Hepatocyte (in vitro differentiated cells): ENCODE results near the gene CITED1. TPM values are rescaled to one million over a fixed set of nuclear protein-coding genes. Genes with fewer than 3 reads are reported as not detected.

ENCODE experiments used
- DNase-seq: peaks from one replicate; pipeline ENCODE4 v3.0.0-alpha.2; 2016; ENCODE audit warnings: low spot score
- H2AFZ ChIP-seq: fragments of 200-600 bp; sonication (generic); 2 replicates; pipeline ENCODE4 v1.6.0; 2016; ENCODE audit warnings: antibody characterized with exemption, mild to moderate bottlenecking
- H3K27ac ChIP-seq: fragments of 200-600 bp; sonication (generic); 2 replicates; pipeline ENCODE4 v1.5.1; 2016; ENCODE audit warnings: mild to moderate bottlenecking
- H3K27me3 ChIP-seq: fragments of 200-600 bp; sonication (generic); 2 replicates; pipeline ENCODE4 v1.6.1; 2016
- H3K36me3 ChIP-seq: fragments of 200-600 bp; sonication (generic); replicated peaks from 2 replicates; pipeline ENCODE4 v1.5.1; 2016; ENCODE audit warnings: low read depth; ENCODE audit not compliant: insufficient read depth
- H3K4me1 ChIP-seq: fragments of 200-600 bp; sonication (generic); 2 replicates; pipeline ENCODE4 v1.5.1; 2016; ENCODE audit warnings: mild to moderate bottlenecking, moderate library complexity; ENCODE audit not compliant: insufficient read depth
- H3K4me2 ChIP-seq: fragments of 200-600 bp; sonication (generic); 2 replicates; pipeline ENCODE4 v1.6.0; 2016
- H3K4me3 ChIP-seq: fragments of 200-600 bp; sonication (generic); 2 replicates; pipeline ENCODE4 v1.5.1; 2016; ENCODE audit warnings: mild to moderate bottlenecking
- H3K79me2 ChIP-seq: fragments of 200-600 bp; sonication (generic); 2 replicates; pipeline ENCODE4 v1.6.0; 2017; ENCODE audit warnings: mild to moderate bottlenecking
- H3K9me2 ChIP-seq: fragments of 200-600 bp; sonication (generic); replicated peaks from 2 replicates; pipeline ENCODE4 v1.6.0; 2017; ENCODE audit warnings: mild to moderate bottlenecking; ENCODE audit not compliant: insufficient read depth
- H3K9me3 ChIP-seq: fragments of 200-600 bp; sonication (generic); 2 replicates; pipeline ENCODE4 v1.5.1; 2016; ENCODE audit warnings: low read depth, mild to moderate bottlenecking
- H4K20me1 ChIP-seq: fragments of 200-600 bp; sonication (generic); 2 replicates; pipeline ENCODE4 v1.6.0; 2016; ENCODE audit warnings: mild to moderate bottlenecking; ENCODE audit not compliant: insufficient read depth, poor library complexity, severe bottlenecking
- EZH2 ChIP-seq: fragments of 200-600 bp; sonication (generic); IDR thresholded peaks from 2 replicates; pipeline ENCODE4 v1.6.1; 2016; ENCODE audit warnings: antibody characterized with exemption, mild to moderate bottlenecking, borderline replicate concordance
- EZH2phosphoT487 ChIP-seq: fragments of 200-600 bp; sonication (generic); IDR thresholded peaks from one replicate; pipeline ENCODE4 v1.6.1; 2018; ENCODE audit warnings: antibody characterized with exemption, mild to moderate bottlenecking, low read depth, moderate library complexity; ENCODE audit not compliant: unreplicated experiment, severe bottlenecking
- WGBS: methylation state at CpG from one replicate; pipeline ENCODE4 v1.1.6; 2016; ENCODE audit warnings: low lambda C conversion rate; ENCODE audit errors: missing lambda C conversion rate; 5-methylcytosine and 5-hydroxymethylcytosine counted together
- polyA plus RNA-seq: library from polyadenylated mRNA; unstranded; fragments of >200 nt; fragmentation: Nextera tagmentation; extraction: Ambion mirVana; gene quantifications from 2 replicates; pipeline ENCODE4 v1.2.1, GENCODE V29; 2016
- total RNA-seq: library from RNA; depleted of rRNA; stranded (reverse); fragments of >200 nt; gene quantifications from 2 replicates; pipeline ENCODE4 v1.2.3, GENCODE V29; 2014
- TF ChIP-seq, protein P1 (sequence below): fragments of 200-600 bp; sonication (generic); IDR thresholded peaks from 2 replicates; pipeline ENCODE4 v1.5.1; 2016; ENCODE audit warnings: antibody characterized with exemption, mild to moderate bottlenecking; ENCODE audit not compliant: poor library complexity

Gene CITED1
- total and polyA plus RNA-seq, 2 experiments from 2014 or later: 2.9 TPM; not detected in 1

DNA sequence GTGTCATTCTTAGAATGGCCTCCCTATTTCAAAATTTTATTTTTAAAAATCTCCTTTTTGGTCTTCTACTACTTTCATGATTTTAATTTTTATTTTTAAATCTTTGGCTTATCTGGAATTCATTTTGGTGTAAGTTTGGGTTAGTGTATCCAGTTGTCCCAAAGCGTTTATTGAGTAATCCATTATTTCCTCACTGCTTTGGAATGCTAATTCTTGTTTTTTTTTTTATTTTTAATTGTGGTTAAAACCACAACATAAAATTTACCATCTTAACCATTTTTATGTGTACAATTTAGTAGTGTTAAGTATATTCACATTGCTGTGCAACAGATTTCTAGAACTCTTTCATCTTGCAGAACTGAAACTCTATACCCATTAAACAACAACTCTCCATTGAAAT is 8.7 kb downstream of the CITED1 start:
- Histone ChIP-seq H3K4me1 (no peaks in the 10 kb centered on the region), H3K36me3 (no peaks in the 10 kb centered on the region), H3K4me3 (no peak overlapping the region), H4K20me1 (no peaks in the 10 kb centered on the region), H3K9me2 (no peaks in the 10 kb centered on the region), H3K27me3 (no peaks in the 10 kb centered on the region), H3K4me2 (no peak overlapping the region), H2AFZ (no peak overlapping the region), H3K27ac (no peak overlapping the region), H3K79me2 (no peaks in the 10 kb centered on the region), H3K9me3 (no peaks in the 10 kb centered on the region)
- no peak for DNase-seq
- WGBS: 65% methylated on average over 1 of the region's 1 CpG
- TF ChIP-seq EZH2: no peak
- TF ChIP-seq, protein P1, sequence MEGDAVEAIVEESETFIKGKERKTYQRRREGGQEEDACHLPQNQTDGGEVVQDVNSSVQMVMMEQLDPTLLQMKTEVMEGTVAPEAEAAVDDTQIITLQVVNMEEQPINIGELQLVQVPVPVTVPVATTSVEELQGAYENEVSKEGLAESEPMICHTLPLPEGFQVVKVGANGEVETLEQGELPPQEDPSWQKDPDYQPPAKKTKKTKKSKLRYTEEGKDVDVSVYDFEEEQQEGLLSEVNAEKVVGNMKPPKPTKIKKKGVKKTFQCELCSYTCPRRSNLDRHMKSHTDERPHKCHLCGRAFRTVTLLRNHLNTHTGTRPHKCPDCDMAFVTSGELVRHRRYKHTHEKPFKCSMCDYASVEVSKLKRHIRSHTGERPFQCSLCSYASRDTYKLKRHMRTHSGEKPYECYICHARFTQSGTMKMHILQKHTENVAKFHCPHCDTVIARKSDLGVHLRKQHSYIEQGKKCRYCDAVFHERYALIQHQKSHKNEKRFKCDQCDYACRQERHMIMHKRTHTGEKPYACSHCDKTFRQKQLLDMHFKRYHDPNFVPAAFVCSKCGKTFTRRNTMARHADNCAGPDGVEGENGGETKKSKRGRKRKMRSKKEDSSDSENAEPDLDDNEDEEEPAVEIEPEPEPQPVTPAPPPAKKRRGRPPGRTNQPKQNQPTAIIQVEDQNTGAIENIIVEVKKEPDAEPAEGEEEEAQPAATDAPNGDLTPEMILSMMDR: no peak
- TF ChIP-seq EZH2phosphoT487: no peak

DNA sequence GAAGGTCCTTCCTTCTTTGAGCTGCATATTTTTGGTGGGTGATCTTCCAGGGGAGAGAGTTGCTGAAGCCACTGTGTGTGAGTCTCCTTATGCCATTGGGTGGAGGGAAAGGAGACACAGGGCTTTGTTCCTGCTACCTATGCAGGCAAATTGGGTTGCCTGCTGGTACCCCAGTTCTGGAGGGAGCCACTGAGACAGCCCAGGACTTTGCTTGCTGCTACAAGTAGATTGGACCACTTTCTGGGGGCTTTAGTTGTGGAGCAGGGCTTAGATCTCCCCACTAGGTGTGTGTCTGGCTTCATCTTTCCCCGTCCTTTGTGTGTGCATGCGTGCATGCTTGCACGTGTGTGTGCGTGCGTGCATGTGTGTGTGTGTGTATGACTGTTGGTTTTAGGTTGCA is 10.0 kb downstream of the CITED1 start:
- Histone ChIP-seq H3K79me2 (no peaks in the 10 kb centered on the region), H3K4me1 (no peaks in the 10 kb centered on the region), H3K27ac (no peak overlapping the region), H3K9me3 (no peaks in the 10 kb centered on the region), H4K20me1 (no peaks in the 10 kb centered on the region), H3K36me3 (no peaks in the 10 kb centered on the region), H2AFZ (no peak overlapping the region), H3K4me3 (no peak overlapping the region), H3K27me3 (no peaks in the 10 kb centered on the region), H3K9me2 (no peaks in the 10 kb centered on the region), H3K4me2 (no peak overlapping the region)
- 83% methylated on average over 5 of the region's 5 CpGs for WGBS
- TF ChIP-seq EZH2 (no peak), EZH2phosphoT487 (no peak)
- TF ChIP-seq, protein P1: no peak
- no peak for DNase-seq

DNA sequence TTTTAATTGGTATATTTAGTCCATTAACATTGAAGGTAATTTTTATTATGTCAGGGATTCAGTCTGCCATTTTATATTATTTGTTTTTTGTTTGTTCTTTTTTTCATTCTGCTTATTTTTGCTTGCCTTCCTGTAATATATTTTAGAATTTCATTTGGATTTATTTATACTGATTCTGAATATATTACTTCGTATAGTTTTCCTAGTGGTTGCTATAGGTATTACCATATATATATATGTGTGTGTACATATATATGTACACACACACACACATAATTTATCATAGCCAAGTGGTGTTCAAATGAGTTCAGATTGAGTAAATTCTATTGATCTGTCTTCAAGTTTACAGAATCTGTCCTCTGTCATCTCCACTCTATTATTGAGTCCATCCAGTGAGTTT is 11.2 kb downstream of the CITED1 start:
- Histone ChIP-seq H3K4me3 (no peak overlapping the region), H3K9me2 (no peaks in the 10 kb centered on the region), H3K27ac (no peak overlapping the region), H3K79me2 (no peaks in the 10 kb centered on the region), H3K4me1 (no peaks in the 10 kb centered on the region), H3K27me3 (no peaks in the 10 kb centered on the region), H3K9me3 (no peaks in the 10 kb centered on the region), H3K4me2 (no peak overlapping the region), H3K36me3 (no peaks in the 10 kb centered on the region), H2AFZ (no peak overlapping the region), H4K20me1 (no peaks in the 10 kb centered on the region)
- WGBS: 62% methylated on average over 1 of the region's 1 CpG
- DNase-seq: no peak
- no peak for TF ChIP-seq EZH2phosphoT487

DNA sequence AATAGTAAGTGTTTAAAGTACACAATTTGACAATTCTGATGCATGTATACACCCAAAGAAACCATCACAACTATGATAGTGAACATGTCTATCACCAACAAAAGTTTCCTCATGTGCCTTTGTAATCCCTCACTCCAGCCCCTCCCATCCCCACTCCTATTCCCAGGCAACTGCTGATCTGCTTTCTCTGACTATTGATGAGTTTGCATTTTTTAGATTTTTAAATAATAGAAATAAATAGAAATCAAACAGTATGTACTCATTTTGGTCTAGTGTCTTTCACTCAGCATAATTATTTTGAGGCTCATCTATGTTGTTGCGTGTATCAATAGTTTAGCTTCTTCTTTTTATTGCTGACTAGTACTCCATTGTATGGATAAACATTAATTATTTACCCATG is 23.4 kb downstream of the CITED1 start:
- Histone ChIP-seq H2AFZ (no peak overlapping the region), H3K27ac (no peak overlapping the region), H3K27me3 (no peaks in the 10 kb centered on the region), H3K9me2 (no peaks in the 10 kb centered on the region), H3K9me3 (no peaks in the 10 kb centered on the region), H4K20me1 (no peaks in the 10 kb centered on the region), H3K79me2 (no peaks in the 10 kb centered on the region), H3K4me1 (no peaks in the 10 kb centered on the region), H3K36me3 (no peaks in the 10 kb centered on the region), H3K4me2 (no peak overlapping the region), H3K4me3 (no peak overlapping the region)
- TF ChIP-seq EZH2phosphoT487 (no peak), EZH2 (no peak)
- TF ChIP-seq, protein P1: no peak
- DNase-seq: no peak
- WGBS: 100% methylated on average over 1 of the region's 1 CpG
